Measurements from ENCODE around the gene C17orf50. TPM values are rescaled to one million over a fixed set of nuclear protein-coding genes. Genes with fewer than 3 reads are reported as not detected.
"Not testable (repeated sequence)": the region's sequence is repeated elsewhere in the genome, so short reads cannot be mapped to it uniquely, and the experiment has no call there.

The C17orf50 gene
- total RNA-seq, 1 donor from 2014 or later, result 1.0 TPM

- no peak overlapping the region for H3K4me3 ChIP-seq (ENCODE audit: low read depth, low read length)
These were observed 14.9 kb upstream of the C17orf50 start for GRCh38 chr17:35745749-35746320.

GRCh38 chr17:35747540-35748017 is 13.1 kb upstream of the C17orf50 start:
- H3K4me3 ChIP-seq (ENCODE audit: low read depth, low read length), result peak overlapping the region; percentile 33
- no peak for DNase-seq (ENCODE audit: low read depth)
- TF ChIP-seq CTCF (conservative IDR thresholded peaks at IDR 0.05; ENCODE audit: low read depth, low read length), result peak; percentile 86

More at GRCh38 chr17:35745749-35746320, 14.9 kb upstream of the C17orf50 start:
- no peak for TF ChIP-seq CTCF (conservative IDR thresholded peaks at IDR 0.05; ENCODE audit: low read depth, low read length)
- DNase-seq (ENCODE audit: low read depth), result no peak

- no peak for TF ChIP-seq CTCF (conservative IDR thresholded peaks at IDR 0.05; ENCODE audit: low read depth, low read length)
- peak overlapping the region; percentile 33 for H3K4me3 ChIP-seq (ENCODE audit: low read depth, low read length)
- DNase-seq (ENCODE audit: low read depth), result no peak
These were observed 12.3 kb upstream of the C17orf50 start for GRCh38 chr17:35748341-35748841.

- DNase-seq (ENCODE audit: low read depth), result no peak
- H3K4me3 ChIP-seq (ENCODE audit: low read depth, low read length), result no peak overlapping the region
- TF ChIP-seq CTCF (conservative IDR thresholded peaks at IDR 0.05; ENCODE audit: low read depth, low read length), result no peak
These were observed 11.7 kb upstream of the C17orf50 start for GRCh38 chr17:35748979-35749378.

GRCh38 chr17:35749560-35750412 is 10.9 kb upstream of the C17orf50 start:
- no peak overlapping the region for H3K4me3 ChIP-seq (ENCODE audit: low read depth, low read length)
- DNase-seq (ENCODE audit: low read depth), result no peak
- no peak for TF ChIP-seq CTCF (conservative IDR thresholded peaks at IDR 0.05; ENCODE audit: low read depth, low read length)

GRCh38 chr17:35750526-35751395 is 9.9 kb upstream of the C17orf50 start:
- TF ChIP-seq CTCF (conservative IDR thresholded peaks at IDR 0.05; ENCODE audit: low read depth, low read length), result no peak
- no peak for DNase-seq (ENCODE audit: low read depth)
- no peak overlapping the region for H3K4me3 ChIP-seq (ENCODE audit: low read depth, low read length)

- not testable (repeated sequence) for H3K4me3 ChIP-seq (ENCODE audit: low read depth, low read length)
These were observed 9.1 kb upstream of the C17orf50 start for GRCh38 chr17:35751541-35751940.

More at GRCh38 chr17:35751541-35751940, 9.1 kb upstream of the C17orf50 start:
- not testable (repeated sequence) for DNase-seq (ENCODE audit: low read depth)
